ENCODE measurements around the gene HS3ST3A1. TPM values are rescaled to one million over a fixed set of nuclear protein-coding genes. Genes with fewer than 3 reads are reported as not detected.
A peak's percentile ranks its signal among the peaks of the same experiment; 100 is the strongest.

HS3ST3A1 gene
- total and polyA plus RNA-seq, 4 experiments from 2014 or later: 1.8 to 4.4 (median 3.1) TPM

DNA sequence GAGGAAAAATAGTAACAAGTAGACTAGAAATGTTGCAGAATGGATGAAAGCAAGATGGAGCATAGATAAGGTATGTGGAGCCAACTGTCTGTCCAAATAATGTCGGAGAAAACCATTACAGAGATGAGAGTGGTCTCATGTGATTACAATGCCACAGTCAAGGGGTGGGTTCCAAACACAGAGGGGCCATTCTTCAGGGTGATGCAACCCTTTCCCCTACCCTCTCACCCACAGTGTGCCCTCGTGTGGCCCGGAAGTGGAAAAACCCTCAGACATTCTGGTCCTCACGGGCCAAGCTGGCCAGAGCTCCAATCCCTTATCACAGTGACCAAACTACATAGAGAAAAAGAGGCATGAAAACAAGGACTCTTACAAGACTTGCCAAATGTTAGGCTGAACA lies 17.7 kb upstream of the HS3ST3A1 start:
- H3K4me1 Mint-ChIP-seq: peaks cover 0 to 2% (median 0%) of the 10 kb centered on the region in 4 donors
- ChIA-PET CTCF (ENCODE audit: partially characterized antibody) (no interaction called here), POLR2A (ENCODE audit: partially characterized antibody) (no interaction called here)
- intact Hi-C loops (cut with micrococcal nuclease): no loop called here
- no peak for DNase-seq
- peaks cover 0 to 5% of the 10 kb centered on the region in 2 donors for H3K36me3 Mint-ChIP-seq
- H3K9me3 ChIP-seq (ENCODE audit: control insufficient read depth in 1 of 2, low read length in 2 of 2): no peaks in the 10 kb centered on the region
- peaks cover 4 to 6% of the 10 kb centered on the region in 2 donors for H3K27me3 Mint-ChIP-seq
- H3K4me1 ChIP-seq (ENCODE audit: insufficient read depth, low read length): no peaks in the 10 kb centered on the region
- peaks cover 0 to 9% (median 2%) of the 10 kb centered on the region in 8 donors for H3K9me3 Mint-ChIP-seq
- no peaks in the 10 kb centered on the region for H3K36me3 ChIP-seq (ENCODE audit: insufficient read depth, low read length)
- H3K27ac ChIP-seq (ENCODE audit: low read depth, low read length): no peak overlapping the region
- H3K27me3 ChIP-seq (ENCODE audit: insufficient read depth, low read length): no peaks in the 10 kb centered on the region
- no peak overlapping the region for H3K4me3 ChIP-seq (ENCODE audit: low read length in 2 of 2)
- no peak overlapping the region for H3K4me3 Mint-ChIP-seq
- H3K27ac Mint-ChIP-seq: no peak overlapping the region

- Histone ChIP-seq H3K36me3 (ENCODE audit: insufficient read depth, low read length) (no peaks in the 10 kb centered on the region), H3K9me3 (ENCODE audit: control insufficient read depth in 1 of 2, low read length in 2 of 2) (no peaks in the 10 kb centered on the region), H3K27ac (ENCODE audit: low read depth, low read length) (no peak overlapping the region), H3K27me3 (ENCODE audit: insufficient read depth, low read length) (no peaks in the 10 kb centered on the region), H3K4me1 (ENCODE audit: insufficient read depth, low read length) (no peaks in the 10 kb centered on the region), H3K4me3 (ENCODE audit: low read length in 2 of 2) (no peak overlapping the region)
- CTCF ChIA-PET (ENCODE audit: partially characterized antibody): interaction anchor here (1.0 to 1.5 kb wide), 3 partner anchors 18 to 21 kb away, joined by 3 to 4 read pairs (median 3); no protein-coding TSS in a partner anchor
- DNase-seq: no peak
- Mint-ChIP-seq H3K9me3 (peaks cover 0 to 14% (median 9%) of the 10 kb centered on the region in 8 donors), H3K27me3 (peaks cover 4 to 6% of the 10 kb centered on the region in 2 donors), H3K4me3 (no peak overlapping the region), H3K4me1 (peaks cover 0 to 2% (median 0%) of the 10 kb centered on the region in 4 donors), H3K36me3 (peaks cover 3% of the 10 kb centered on the region in 2 donors), H3K27ac (no peak overlapping the region)
- POLR2A ChIA-PET (ENCODE audit: partially characterized antibody): no interaction called here
- intact Hi-C loops (cut with micrococcal nuclease): no loop called here
Measured at GRCh38 chr17:13616031-13616430, 14.3 kb upstream of the HS3ST3A1 start.

DNA sequence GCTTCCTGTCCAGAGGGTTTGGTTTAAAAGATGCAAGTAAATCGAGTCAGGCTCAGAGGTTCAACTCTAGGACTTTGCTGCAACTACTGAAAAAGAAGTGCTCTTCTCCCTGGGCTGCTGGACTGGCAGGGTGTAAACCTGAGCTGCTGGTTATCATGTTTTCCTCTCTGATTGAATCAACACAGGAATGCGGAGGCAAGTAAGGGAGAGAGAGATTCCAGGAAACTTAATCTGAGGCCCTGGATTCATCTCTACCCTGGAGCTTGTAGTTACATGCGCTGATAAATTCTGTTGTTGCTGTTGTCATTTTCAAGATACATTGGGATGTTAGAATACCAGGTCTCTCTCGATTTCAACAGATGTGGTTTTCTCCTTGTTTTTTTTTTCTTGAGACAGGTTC lies 8.2 kb upstream of the HS3ST3A1 start:
- no peaks in the 10 kb centered on the region for H3K9me3 ChIP-seq (ENCODE audit: control insufficient read depth in 1 of 2, low read length in 2 of 2)
- no peak for DNase-seq
- no peak overlapping the region for H3K27ac ChIP-seq (ENCODE audit: low read depth, low read length)
- no peaks in the 10 kb centered on the region for H3K36me3 ChIP-seq (ENCODE audit: insufficient read depth, low read length)
- H3K27ac Mint-ChIP-seq: no peak overlapping the region
- H3K4me3 Mint-ChIP-seq: no peak overlapping the region
- intact Hi-C loops (cut with micrococcal nuclease): no loop called here
- H3K9me3 Mint-ChIP-seq: peaks cover 0 to 14% (median 8%) of the 10 kb centered on the region in 8 donors
- peaks cover 3% of the 10 kb centered on the region in 2 donors for H3K36me3 Mint-ChIP-seq
- no peaks in the 10 kb centered on the region for H3K27me3 ChIP-seq (ENCODE audit: insufficient read depth, low read length)
- POLR2A ChIA-PET (ENCODE audit: partially characterized antibody): no interaction called here
- H3K4me1 Mint-ChIP-seq: no peaks in the 10 kb centered on the region
- H3K4me3 ChIP-seq (ENCODE audit: low read length in 2 of 2): no peak overlapping the region
- H3K4me1 ChIP-seq (ENCODE audit: insufficient read depth, low read length): no peaks in the 10 kb centered on the region
- CTCF ChIA-PET (ENCODE audit: partially characterized antibody): no interaction called here
- H3K27me3 Mint-ChIP-seq: peaks cover 11 to 13% of the 10 kb centered on the region in 2 donors

DNA sequence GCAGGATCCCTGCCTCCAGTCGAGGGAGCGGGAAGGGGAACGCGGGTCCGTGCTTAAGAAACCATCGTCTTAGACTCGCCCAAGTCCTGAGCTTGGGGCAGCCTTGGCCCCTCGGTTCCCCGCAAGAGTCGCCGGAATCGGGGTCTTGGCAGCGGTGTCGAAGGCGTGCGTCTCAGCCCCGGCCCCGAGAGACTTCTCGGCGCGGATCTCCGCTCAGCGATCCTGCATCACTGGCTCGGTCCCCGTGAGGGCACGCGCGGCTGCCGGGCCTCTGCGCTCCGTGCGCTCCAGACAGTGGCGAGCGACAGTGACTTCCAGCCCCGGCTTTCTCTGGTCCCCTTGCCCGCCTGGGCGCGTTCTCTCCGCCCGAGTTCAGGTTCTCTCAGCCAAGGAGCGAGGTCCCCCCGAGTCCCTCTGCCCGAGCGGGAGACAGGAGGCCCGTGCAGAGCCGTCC lies 380 bp downstream of the HS3ST3A1 start:
- DNase-seq: peak in 1 of 5 donors; percentile 3
- peaks cover 7 to 14% (median 11%) of the 10 kb centered on the region in 4 donors for H3K4me1 Mint-ChIP-seq
- Histone ChIP-seq H3K27me3 (ENCODE audit: insufficient read depth, low read length) (peaks cover 29% of the 10 kb centered on the region), H3K27ac (ENCODE audit: low read depth, low read length) (no peak overlapping the region), H3K4me1 (ENCODE audit: insufficient read depth, low read length) (peaks cover 11% of the 10 kb centered on the region), H3K9me3 (ENCODE audit: control insufficient read depth in 1 of 2, low read length in 2 of 2) (no peaks in the 10 kb centered on the region), H3K36me3 (ENCODE audit: insufficient read depth, low read length) (no peaks in the 10 kb centered on the region), H3K4me3 (ENCODE audit: low read length in 2 of 2) (no peak overlapping the region)
- H3K4me3 Mint-ChIP-seq: peak overlapping the region in 4 of 8 donors; percentile 15 to 63 (median 16)
- H3K9me3 Mint-ChIP-seq: peaks cover 0 to 2% (median 0%) of the 10 kb centered on the region in 8 donors
- ChIA-PET POLR2A (ENCODE audit: partially characterized antibody) (no interaction called here), CTCF (ENCODE audit: partially characterized antibody) (no interaction called here)
- no peak overlapping the region for H3K27ac Mint-ChIP-seq
- H3K36me3 Mint-ChIP-seq: no peaks in the 10 kb centered on the region
- intact Hi-C loops (cut with micrococcal nuclease): no loop called here
- peaks cover 39 to 40% of the 10 kb centered on the region in 2 donors for H3K27me3 Mint-ChIP-seq

DNA sequence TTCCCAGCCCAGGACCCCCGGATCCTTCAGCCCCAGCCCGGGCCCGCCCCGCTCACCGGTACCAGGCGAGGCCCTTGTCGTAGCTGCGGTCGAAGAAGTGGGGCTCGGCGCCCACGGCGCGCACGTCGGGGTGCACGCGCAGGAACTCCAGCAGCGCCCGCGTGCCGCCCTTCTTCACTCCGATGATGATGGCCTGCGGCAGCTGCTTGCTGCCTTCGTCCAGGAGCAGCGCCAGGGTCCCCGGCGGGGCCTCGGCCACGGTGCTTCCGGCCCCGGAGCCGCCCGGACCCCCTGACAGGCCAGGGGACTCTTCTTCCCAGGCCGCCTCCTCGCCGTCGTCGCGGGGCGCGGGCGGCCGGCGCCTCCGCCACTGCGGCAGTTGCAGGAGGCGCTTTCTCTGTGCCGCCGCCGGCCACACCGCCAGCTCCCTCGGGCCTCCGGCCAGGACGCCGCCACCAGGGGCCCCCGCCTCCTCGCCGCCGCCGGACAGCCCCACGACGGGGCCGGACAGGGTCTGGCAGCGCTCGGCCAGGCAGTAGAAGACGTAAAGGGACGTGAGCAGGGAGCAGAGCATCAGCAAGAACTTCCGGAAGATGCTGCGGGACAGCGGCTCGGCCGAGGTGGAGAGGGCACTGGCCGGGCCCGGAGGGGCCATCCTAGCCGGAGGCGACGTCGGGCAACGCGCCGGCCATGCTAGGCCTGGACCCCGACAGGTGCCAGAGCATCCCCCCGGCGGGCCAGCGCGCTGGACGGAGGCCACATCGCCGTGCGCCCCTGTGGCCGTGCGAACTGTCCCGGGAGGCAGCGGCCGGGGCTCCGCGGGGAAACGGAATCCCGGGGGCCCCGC lies 1.0 kb downstream of the HS3ST3A1 start:
- Histone ChIP-seq H3K4me3 (ENCODE audit: low read length in 2 of 2) (no peak overlapping the region), H3K36me3 (ENCODE audit: insufficient read depth, low read length) (no peaks in the 10 kb centered on the region), H3K27ac (ENCODE audit: low read depth, low read length) (no peak overlapping the region), H3K27me3 (ENCODE audit: insufficient read depth, low read length) (peaks cover 29% of the 10 kb centered on the region), H3K4me1 (ENCODE audit: insufficient read depth, low read length) (peaks cover 11% of the 10 kb centered on the region), H3K9me3 (ENCODE audit: control insufficient read depth in 1 of 2, low read length in 2 of 2) (no peaks in the 10 kb centered on the region)
- DNase-seq: no peak
- no peaks in the 10 kb centered on the region for H3K36me3 Mint-ChIP-seq
- ChIA-PET POLR2A (ENCODE audit: partially characterized antibody) (no interaction called here), CTCF (ENCODE audit: partially characterized antibody) (no interaction called here)
- peaks cover 7 to 14% (median 11%) of the 10 kb centered on the region in 4 donors for H3K4me1 Mint-ChIP-seq
- no peak overlapping the region for H3K27ac Mint-ChIP-seq
- H3K27me3 Mint-ChIP-seq: peaks cover 37 to 39% of the 10 kb centered on the region in 2 donors
- peak overlapping the region in 1 of 8 donors; percentile 25 for H3K4me3 Mint-ChIP-seq
- peaks cover 0 to 2% (median 0%) of the 10 kb centered on the region in 8 donors for H3K9me3 Mint-ChIP-seq
- intact Hi-C loops (cut with micrococcal nuclease): no loop called here

- Mint-ChIP-seq H3K4me1 (peaks cover 7 to 17% (median 12%) of the 10 kb centered on the region in 4 donors), H3K4me3 (peak overlapping the region in 5 of 8 donors; percentile 15 to 58 (median 29)), H3K27ac (no peak overlapping the region), H3K27me3 (peaks cover 32 to 39% of the 10 kb centered on the region in 2 donors), H3K9me3 (peaks cover 0 to 2% (median 0%) of the 10 kb centered on the region in 8 donors), H3K36me3 (no peaks in the 10 kb centered on the region)
- ChIA-PET CTCF (ENCODE audit: partially characterized antibody) (interaction anchor here (1.9 to 7.0 kb wide), 2 partner anchors 704 to 1185 kb away, joined by 9 to 85 read pairs; partner anchors contain the start of gene HS3ST3B1), POLR2A (ENCODE audit: partially characterized antibody) (no interaction called here)
- H3K36me3 ChIP-seq (ENCODE audit: insufficient read depth, low read length): no peaks in the 10 kb centered on the region
- DNase-seq: no peak
- peaks cover 29% of the 10 kb centered on the region for H3K27me3 ChIP-seq (ENCODE audit: insufficient read depth, low read length)
- no peak overlapping the region for H3K27ac ChIP-seq (ENCODE audit: low read depth, low read length)
- intact Hi-C loops (cut with micrococcal nuclease): loop anchor here (5.0 to 10.0 kb wide), 4 partner anchors 263 to 1615 kb away; partner anchors contain the start of gene COX10
- no peak overlapping the region for H3K4me3 ChIP-seq (ENCODE audit: low read length in 2 of 2)
- H3K9me3 ChIP-seq (ENCODE audit: control insufficient read depth in 1 of 2, low read length in 2 of 2): no peaks in the 10 kb centered on the region
- peaks cover 11% of the 10 kb centered on the region for H3K4me1 ChIP-seq (ENCODE audit: insufficient read depth, low read length)
Measured at GRCh38 chr17:13599864-13600263, 1.9 kb downstream of the HS3ST3A1 start.

DNA sequence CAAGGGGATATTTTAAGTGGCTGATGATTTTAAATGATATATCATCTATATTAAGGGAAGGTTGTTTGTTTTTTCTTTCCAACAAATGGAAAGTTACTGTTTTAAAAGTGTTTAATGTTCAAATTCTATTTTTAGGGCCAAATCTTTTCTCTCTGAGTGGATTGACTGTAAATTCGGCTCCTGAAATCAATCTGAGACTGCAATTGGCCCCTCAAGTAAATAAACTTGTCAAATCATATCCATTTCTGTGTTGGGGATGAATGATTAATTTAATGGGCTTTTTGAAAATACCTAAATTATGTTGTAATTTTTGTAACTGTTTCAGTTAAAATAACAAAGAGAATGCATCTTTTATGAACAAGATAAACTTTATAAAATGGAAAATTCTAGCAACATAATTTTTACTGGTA lies 2.6 kb downstream of the HS3ST3A1 start:
- ChIA-PET CTCF (ENCODE audit: partially characterized antibody) (interaction anchor here (1.1 to 7.0 kb wide), 5 partner anchors 17 to 1328 kb away, joined by 3 to 85 read pairs (median 9); partner anchors contain the start of gene HS3ST3B1), POLR2A (ENCODE audit: partially characterized antibody) (no interaction called here)
- intact Hi-C loops (cut with micrococcal nuclease): loop anchor here (5.0 to 10.0 kb wide), 4 partner anchors 262 to 1616 kb away; partner anchors contain the start of gene COX10
- Histone ChIP-seq H3K4me3 (ENCODE audit: low read length in 2 of 2) (no peak overlapping the region), H3K27me3 (ENCODE audit: insufficient read depth, low read length) (peaks cover 29% of the 10 kb centered on the region), H3K27ac (ENCODE audit: low read depth, low read length) (no peak overlapping the region), H3K4me1 (ENCODE audit: insufficient read depth, low read length) (peaks cover 11% of the 10 kb centered on the region), H3K9me3 (ENCODE audit: control insufficient read depth in 1 of 2, low read length in 2 of 2) (no peaks in the 10 kb centered on the region), H3K36me3 (ENCODE audit: insufficient read depth, low read length) (no peaks in the 10 kb centered on the region)
- no peaks in the 10 kb centered on the region for H3K36me3 Mint-ChIP-seq
- H3K4me3 Mint-ChIP-seq: no peak overlapping the region
- peaks cover 0 to 2% (median 0%) of the 10 kb centered on the region in 8 donors for H3K9me3 Mint-ChIP-seq
- no peak overlapping the region for H3K27ac Mint-ChIP-seq
- H3K27me3 Mint-ChIP-seq: peaks cover 31 to 36% of the 10 kb centered on the region in 2 donors
- peaks cover 9 to 21% (median 15%) of the 10 kb centered on the region in 4 donors for H3K4me1 Mint-ChIP-seq
- no peak for DNase-seq

Data from CD4-positive, alpha-beta memory T cell (primary cell).